Stimulated activated CD8-positive, alpha-beta memory T cell treated with anti-CD3 and anti-CD28 coated beads, Interleukin-2, amount 100 ng/mL, for 1 hour (primary cell): Measurements from ENCODE around the gene GABRB1.

Experiments
- DNase-seq, 2 donors: peaks; one replicate each; pipeline ENCODE4 v3.0.0-alpha.2; 2020; ENCODE audit warnings: low read depth in 2 of 2

GABRB1 gene

DNA sequence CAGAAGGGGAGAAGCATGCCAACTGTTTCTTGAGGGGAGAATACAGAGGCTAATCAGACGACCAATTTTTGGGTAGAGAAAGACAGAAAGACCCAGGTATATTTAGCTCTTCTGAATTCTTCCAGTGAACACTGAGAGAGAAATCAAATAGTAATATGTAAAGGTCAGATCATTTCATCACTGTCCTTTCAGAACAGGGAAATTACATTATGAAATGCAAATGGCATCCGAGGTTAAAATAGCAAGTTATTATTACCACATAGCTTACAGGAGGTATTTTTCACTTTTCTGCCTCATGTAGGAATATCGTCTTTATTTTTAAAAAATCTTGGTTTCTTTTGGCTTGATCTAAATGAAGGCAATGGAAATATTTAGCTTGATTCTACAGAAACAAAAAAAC, 18.0 kb downstream of the GABRB1 start:
- no peak for DNase-seq

DNA sequence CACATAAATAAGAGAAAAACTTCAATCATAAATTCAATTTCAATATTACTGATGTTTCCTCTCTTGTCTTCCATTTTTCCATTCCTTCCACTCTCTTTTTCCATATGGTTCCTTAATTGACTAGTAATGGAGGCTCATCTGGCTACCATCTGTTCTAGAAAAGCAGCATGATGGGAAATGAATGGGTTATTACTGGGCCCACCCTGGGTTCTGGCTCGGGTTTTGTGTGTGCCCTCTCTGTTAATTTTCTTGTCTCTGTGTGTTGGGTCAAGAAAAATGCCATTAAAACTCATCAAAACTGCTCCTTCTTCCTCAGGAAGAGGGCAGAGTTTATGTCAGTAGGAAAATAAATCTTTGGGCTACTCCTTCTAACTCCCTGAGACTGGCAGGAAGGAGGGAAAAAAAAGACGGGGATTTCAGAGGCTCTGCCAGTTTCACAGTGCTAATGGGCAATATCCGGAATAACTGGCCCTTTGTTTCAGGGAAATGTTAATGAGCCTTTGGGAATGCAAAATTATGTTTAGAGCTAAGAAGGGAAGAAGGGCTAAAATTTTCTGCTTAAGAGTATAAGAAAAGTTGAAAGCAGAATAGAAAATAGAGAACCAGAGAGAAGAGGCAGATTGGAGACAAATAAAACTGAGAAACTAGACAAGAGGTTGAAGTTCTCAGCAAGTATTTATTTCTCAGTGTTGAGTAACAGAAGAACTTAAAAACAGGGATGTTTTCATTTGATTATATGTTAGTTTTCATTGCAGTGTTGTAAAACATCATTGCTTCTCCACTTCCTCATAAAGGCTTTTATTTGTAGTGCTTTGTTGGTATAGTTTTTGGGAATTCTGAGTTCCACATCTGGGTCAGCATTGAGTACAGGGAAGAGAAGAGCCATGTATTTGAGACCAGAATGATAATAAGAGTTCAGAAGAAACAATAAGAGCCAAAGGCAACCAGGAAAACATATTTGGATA, 19.7 kb downstream of the GABRB1 start:
- no peak for DNase-seq

DNA sequence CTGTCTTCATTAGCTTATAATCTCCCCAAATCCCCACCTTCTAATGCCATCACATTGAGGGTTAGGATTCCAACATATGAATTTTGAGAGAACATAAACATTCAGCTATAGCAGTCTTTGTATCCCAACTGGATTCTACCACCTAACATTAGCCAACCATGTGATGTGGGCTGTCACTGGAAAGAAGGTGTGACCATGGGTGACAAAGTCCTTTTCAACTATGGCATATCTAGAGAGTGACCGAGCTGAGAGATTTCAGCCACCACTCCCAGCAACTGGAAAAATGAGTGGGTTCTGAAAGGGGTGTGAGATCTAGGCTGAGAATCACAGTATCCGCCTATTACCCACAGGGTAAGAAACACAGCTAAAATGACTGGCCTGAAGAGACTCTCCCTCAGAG, 22.1 kb downstream of the GABRB1 start:
- no peak for DNase-seq

DNA sequence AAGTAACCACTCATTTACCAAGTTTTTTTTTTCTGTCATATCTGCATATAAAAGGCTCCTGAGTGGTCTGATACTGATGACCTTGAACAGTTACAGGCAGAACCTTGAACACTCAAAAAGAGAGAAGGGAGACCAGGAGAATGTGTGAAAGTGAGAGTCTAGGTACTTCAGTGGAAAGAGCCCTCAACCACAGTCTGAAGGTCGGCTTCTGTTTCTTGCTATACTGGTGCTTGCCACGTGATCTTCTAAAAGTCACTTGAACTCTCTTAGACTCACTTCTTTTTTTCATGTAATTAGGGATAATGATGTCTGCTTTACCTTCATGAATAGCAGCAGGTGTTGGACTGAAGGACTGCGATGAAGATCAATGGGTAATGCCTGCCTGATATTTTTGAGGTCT, 22.8 kb downstream of the GABRB1 start:
- no peak for DNase-seq

DNA sequence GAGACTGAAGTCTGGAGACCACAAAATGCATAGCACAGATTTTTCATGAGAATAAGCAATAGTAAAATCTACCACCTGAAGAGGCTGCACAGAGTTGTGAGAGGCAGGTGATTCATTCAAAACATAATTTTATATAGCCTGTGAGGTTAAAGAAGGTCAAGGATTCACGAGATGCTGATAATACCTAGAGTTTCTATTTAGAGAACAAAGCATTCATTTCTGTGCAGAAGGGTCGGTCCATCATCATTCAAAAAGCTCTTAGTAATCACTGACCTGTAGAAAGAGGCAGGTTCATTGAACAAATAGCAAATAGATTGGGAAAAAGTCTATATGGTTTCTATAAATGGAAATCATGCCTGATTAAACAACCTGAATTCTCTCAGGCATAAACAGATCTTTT, 26.6 kb downstream of the GABRB1 start:
- DNase-seq = no peak

DNA sequence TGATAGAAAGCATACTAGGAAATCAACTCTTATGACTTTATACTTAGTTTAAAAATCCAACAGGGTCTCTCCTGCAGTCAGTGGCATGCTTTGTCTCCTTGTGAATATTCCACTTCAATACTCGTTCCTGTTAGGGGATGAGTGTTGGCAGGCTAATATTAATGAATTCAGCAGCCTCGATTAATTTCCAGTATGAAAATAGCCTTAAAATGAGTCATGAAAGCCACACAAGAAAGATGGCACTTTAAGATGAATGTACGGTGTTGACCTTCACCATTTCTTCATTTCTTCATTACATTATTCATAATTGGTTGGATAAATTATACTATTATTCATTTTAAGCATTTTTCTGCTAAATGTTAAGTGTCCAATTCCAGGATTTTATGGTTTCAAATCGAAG, 29.2 kb downstream of the GABRB1 start:
- DNase-seq = no peak

DNA sequence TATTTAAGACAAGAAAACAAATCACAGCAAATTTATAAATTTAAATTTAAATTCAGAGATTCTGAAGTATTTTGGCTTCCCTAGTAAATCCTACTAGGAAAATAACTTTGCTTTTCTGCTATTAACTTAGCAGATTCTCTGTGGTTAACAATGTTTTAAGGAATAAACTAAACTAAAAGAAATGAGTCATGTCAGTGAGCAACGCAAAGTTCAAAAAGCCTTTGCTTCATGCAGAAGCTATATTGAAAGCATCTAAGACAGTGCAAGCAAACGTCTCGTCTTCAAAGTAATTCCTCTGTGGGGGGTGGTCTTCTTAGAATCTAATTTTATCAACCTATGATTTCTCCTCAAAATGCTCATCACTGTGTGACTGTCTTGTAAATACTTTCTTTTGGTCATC, 30.1 kb downstream of the GABRB1 start:
- no peak for DNase-seq

DNA sequence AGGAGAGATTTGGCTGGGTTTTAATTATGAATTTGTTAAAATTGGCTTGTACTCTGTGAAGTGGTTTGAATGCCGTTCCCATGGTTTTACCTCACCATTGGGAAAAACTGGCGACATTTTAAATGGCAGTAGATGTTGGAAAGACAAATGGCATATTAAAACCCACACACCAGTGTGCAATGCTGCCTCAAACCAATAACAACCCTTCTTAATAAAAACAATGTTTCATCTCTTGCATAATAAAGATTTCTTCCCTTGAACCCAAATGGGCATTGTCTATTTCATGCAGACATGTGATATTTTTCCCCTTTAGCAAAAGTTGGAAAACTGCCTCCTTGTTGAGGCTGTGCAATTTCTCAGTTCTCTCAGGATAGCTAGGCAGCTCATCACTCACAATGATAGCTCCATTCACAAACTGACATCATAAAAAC, 33.7 kb downstream of the GABRB1 start:
- DNase-seq = no peak

DNA sequence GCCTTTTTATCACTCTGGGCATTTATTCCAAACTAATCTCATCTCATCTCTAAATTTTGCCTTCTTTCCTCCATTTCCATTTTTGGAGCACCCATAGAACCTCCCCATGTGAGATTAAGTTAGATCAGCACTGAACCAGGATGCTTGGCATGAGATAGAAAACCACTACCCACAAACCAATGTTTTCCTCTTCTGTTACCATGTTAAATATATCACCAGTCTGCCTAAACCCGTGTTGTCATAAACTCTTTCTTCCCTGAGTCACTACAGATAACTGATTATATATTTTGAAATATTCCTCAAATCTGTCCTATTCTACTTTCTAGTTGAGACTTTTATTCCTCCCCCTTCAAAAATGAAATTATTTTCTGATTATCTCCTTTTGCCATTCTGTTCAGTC, 37.6 kb downstream of the GABRB1 start:
- DNase-seq = no peak

DNA sequence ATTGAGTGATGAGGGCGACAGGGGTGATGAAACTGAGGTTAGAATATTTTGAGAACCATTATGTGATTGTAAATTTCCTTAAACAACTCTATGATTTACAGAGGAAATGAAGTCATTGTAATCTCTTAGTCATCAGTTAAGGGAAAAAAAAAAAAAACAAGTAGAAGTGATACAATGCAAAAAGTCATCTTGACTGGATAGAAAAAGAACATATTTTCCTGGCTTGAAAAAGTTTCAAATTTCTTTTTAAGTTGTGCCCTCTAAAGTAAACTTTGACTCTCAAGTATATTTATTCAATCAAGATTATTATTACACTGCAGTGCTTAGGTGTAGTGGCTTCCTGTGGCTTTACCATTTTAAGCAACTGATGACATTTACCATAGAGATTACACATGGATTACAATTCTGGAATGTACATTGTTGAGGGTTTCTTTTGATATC, 40.6 kb downstream of the GABRB1 start:
- DNase-seq = no peak

DNA sequence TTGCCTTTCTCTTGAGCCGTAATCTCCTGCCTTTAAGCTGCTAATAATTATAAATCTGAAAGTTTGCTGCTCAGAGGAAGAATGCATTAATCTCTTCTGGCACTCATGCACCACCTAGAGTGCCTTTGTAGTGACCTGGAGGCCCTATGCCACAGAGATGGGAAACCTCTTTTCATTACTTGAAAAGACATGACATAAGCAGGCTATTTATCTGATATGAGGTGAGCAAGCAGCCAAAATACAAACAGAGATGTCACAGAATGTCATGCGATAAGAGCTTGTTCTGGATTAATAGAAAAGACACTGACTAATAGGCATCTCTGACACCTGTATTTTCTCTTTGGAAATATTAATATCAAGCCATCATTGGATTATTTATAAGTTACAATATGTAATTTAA, 42.3 kb downstream of the GABRB1 start:
- no peak for DNase-seq

DNA sequence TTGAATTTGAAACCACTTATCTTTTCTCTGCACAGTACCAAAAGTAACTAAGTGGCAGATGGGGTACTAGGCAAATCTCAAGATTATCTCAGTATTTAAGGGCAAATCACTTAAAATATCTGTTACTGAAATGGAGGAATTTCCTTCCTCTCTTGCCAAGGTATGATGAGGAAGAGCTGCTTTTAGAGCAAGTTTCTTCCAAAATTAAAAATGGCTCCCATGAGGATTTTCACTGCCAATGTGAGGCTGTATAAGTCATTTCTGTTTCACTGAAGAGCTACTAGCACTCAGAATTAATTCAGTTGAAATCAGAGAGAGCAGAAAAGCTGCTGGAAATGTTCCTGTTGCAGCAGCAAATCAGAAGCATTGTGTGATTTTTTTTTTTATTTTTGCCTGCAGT, 43.4 kb downstream of the GABRB1 start:
- no peak for DNase-seq

DNA sequence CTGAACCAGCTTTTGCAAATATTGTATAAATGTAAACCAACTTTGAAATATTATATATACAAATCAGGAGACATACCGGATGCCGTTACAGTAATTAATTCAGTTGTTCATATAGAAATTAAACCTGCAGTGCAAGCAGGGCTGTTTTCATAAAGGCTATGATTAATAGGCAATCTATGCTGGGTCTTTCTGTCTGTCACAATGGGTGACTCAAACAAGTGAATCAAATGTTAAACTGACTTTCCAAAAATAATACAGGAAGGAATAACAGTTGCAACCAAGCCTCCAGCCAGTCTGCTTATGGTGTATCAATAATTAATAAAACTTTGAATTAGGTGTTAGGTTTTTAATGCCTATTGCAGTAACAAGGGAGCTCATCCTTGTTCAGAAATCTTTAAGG, 43.9 kb downstream of the GABRB1 start:
- no peak for DNase-seq

DNA sequence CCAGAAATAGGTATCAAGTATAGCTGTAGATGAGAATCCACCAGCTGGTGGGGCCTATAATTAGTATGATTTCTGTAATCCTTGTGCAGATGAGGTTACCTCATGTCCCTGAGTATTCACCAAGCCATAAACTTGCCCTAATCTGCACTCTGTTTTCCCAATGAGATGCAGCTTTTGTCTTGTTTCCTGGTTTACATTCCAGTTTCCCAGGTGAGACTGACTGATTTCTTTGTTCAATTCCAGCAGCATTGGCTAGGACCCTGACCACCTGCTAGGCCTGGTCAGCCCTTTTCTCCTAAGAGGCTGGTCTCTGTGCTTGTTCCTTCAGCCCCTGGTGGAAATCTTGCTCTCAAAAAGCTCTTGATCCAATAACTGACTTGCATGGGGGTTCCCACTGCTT, 44.6 kb downstream of the GABRB1 start:
- no peak for DNase-seq

DNA sequence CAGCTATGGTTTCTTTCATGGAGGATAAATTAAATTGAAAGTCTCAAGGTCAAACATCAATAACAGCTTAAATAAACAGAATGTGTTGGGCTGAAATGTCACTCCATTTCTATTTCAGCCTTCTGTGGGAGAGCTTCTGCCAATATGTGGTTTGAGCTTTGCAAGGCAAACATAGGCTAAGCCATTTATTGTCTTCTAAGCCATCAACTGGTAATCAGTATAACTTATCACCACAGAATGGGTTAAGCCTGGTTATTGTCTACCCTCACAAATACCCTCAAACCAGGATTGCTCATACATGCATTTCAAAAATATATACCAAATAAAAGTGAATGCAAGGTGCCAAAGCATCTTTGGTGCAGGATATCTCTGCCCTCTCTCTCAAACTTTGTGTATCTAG, 52.7 kb downstream of the GABRB1 start:
- DNase-seq = no peak

DNA sequence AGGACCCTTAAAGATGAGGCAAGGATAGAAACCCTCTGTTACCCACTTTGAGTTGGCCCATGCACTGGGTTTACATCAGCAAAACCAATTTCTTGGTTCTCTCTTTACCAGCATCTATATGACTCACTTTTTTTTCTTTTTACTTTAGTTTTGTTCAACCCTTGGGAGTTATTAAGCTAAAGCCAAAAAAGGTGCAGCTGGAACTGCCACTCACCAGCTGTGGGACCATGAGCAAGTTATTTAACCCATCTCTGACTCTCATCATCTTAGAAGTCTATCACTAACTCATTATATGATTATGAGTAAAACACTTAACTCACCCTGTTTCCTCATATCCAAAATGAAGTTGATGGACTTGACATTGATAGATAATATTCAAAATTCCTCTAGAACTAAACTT, 53.4 kb downstream of the GABRB1 start:
- DNase-seq = no peak

DNA sequence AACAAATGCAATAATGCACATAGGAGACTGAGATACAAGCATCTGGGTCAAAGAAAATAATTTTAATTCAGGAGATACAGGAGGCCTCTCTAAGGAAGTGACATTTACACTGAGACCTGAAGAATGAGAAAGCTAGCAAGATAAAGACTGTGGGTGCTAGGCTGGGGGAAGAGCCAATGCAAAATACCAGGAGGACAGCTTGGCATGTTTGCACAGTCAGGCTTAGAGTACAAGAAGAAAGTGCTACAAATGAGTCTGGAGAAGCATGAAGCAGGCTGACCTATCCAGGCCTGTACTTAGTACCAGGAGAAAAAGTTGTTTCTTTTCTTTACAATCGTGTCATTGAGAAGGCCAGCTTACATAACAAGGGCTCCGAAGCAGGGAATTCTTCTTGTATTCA, 56.9 kb downstream of the GABRB1 start:
- DNase-seq = no peak

DNA sequence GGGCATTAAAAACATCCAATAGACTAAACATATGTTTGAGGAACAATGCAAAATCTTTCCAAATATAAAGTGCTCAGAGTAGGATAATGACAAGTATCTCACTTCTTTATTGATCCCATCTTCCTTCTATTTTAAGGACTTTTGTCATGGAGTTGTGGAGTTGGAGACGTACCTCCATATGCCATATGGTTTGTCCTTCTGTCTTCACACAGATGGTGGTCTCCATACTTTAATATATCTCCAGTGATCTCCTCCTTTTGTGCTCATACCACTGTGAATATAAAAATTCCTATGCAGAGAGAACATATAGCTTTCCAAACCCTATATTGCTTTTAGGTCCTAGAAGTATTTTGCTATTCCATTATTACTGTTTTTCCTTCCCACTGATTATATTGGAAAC, 64.5 kb downstream of the GABRB1 start:
- no peak for DNase-seq

DNA sequence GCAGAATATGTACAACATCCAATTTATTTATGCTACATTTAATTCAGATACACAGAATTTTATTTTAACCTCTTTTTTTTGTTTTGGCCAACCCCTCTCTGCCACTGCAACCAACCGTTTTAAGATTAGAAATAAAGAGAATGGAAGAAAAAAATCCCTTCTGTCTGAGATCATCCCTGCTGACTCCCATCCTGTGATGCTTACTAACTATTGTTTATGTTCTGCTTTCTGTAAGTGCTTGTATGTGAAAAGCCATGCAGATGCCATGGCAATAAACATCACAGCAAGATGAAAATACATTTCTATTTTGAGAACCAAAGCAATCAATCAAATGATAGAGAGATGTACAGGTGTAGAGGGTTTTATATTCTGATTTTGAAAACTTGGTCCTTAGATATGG, 70.1 kb downstream of the GABRB1 start:
- no peak for DNase-seq

DNA sequence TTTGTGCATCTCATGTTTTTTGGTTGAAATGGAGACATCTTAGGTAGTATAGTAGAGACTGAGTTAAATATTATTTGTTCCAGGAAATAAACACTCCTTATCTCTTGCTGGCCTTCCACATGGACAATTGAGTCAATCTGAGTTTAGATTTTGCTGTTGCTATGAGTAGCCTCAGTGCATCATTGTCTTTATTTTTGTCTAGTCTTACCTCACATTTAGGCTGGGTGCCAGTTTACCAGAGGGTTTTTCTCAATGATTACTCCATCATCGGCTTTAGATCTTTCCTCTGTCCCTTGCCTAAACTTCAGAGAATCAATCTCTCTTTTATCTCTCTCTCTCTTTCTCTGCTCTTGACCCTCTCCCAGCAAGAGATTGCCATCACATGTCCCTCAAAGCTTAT, 73.6 kb downstream of the GABRB1 start:
- DNase-seq = no peak

DNA sequence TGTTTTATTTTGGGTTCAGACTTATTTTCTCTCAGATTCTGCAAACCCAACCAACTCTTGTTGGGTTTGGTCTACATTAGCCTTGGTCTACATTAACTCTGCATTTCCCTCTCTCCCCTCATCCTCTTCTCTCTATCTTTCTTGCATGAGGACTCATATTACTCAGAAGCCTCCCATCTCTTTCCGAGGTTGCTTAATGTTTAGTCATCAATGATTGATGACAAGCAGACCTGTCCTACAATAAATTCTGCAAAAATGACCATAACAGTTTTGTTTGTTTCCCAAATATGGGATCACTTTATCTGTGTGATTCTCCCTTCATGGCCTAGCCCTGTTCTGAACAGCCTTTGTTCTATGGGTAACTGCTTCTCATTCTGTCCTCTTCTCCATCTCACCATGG, 75.2 kb downstream of the GABRB1 start:
- no peak for DNase-seq

DNA sequence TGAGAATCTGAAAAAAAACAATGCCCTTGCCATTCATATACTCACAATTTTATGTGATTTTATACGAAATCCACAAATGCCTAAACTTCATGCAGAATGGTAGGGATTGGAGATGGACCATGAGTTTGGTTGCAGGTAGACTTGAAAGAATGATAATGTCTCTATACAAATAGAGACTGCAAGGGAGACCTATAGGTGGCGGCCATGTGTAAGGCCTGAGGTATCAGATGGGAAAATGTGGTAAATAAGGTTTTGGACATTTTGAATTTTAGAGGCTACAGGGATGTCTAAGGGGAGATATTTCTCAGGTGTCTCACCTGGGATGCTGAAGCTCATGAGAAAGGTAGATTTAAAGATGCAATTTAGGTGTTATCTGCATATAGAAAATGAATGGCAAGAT, 78.0 kb downstream of the GABRB1 start:
- DNase-seq = no peak

DNA sequence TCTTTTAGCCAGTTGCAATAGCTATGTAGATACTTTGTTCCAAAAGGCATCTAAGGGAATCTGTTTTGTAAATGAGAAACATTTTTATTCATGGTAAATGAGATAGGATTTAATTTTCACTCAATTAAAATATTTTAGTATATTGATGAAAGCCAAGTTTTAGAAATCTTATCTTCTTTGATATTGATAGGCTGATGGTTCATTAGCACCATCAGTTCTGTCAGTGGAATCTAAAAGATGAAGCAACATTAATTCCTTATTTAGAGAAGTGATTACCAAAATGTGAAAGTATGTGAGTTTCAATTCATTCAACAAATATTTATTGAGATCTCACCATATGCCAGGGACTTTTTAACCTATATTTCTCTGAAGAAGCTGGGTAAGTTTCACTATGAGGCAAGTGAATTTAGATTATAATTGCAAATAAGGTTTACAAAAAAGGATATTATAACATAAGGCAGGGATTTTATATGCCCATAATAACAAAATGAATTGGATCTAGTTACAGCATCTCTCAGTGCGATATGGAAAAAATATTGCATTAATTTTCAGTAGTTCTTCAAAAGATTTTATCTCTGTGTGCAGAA, 79.3 kb downstream of the GABRB1 start:
- no peak for DNase-seq
